Testis (tissue), 3 donors: ENCODE data around the gene NUDT1. TPM values are rescaled to one million over a fixed set of nuclear protein-coding genes. Genes with fewer than 3 reads are reported as not detected.
A peak's percentile ranks its signal among the peaks of the same experiment; 100 is the strongest.

Experiments
- DNase-seq: peaks from one replicate; pipeline ENCODE4 v3.0.0-alpha.2; 2019
- H3K27ac ChIP-seq, 2 donors: fragments of 200-600 bp; sonication (generic); one replicate each; pipeline ENCODE4 v1.5.1; 2019
- H3K27me3 ChIP-seq: fragments of 200-600 bp; sonication (generic); one replicate; pipeline ENCODE4 v1.5.1; 2019
- H3K36me3 ChIP-seq: fragments of 200-600 bp; sonication (generic); one replicate; pipeline ENCODE4 v1.5.1; 2017; ENCODE audit warnings: low read depth; ENCODE audit errors: missing control alignments
- H3K4me1 ChIP-seq: fragments of 200-600 bp; sonication (generic); one replicate; pipeline ENCODE4 v1.5.1; 2019
- H3K4me3 ChIP-seq, 2 donors: fragments of 200-600 bp; sonication (generic); one replicate each; pipeline ENCODE4 v1.5.1; 2017 to 2019
- H3K9me3 ChIP-seq: fragments of 200-600 bp; sonication (generic); one replicate; pipeline ENCODE4 v1.5.1; 2017
- CTCF ChIP-seq, 3 experiments: fragments of 450-650 bp in 2 of 3; fragments of 200-600 bp in 1 of 3; sonication (generic) in 1 of 3; IDR thresholded peaks; one replicate each; pipeline ENCODE4 v1.5.1; 2016 to 2019; ENCODE audit warnings: antibody characterized with exemption in 3 of 3, mild to moderate bottlenecking in 2 of 3, moderate library complexity in 1 of 3
- POLR2A ChIP-seq: fragments of 450-650 bp; IDR thresholded peaks from one replicate; pipeline ENCODE4 v1.6.1; 2017; ENCODE audit warnings: antibody characterized with exemption, mild to moderate bottlenecking, moderate library complexity
- WGBS, 2 donors: methylation state at CpG; one replicate each; pipeline ENCODE4 v1.1.5; 2018; 5-methylcytosine and 5-hydroxymethylcytosine counted together
- intact Hi-C: fragments of 100-400 bp; cut with DNase I; formaldehyde crosslinking; loops from one replicate; pipeline ENCODE4 v1.15.1; 2023; ENCODE audit warnings: low total_unique reads
- polyA plus RNA-seq: library from polyadenylated mRNA; stranded (reverse); fragments of 350-450 nt; fragmentation: Illumina TruSeq; extraction: RNeasy Lipid Tissue Mini Kit (QIAGEN cat#74804); gene quantifications from one replicate; pipeline ENCODE4 v1.2.3, GENCODE V29; 2014; ENCODE audit warnings: low read depth, low replicate concordance; ENCODE audit not compliant: insufficient read depth
- total RNA-seq, 2 donors: library from RNA; depleted of rRNA; stranded (reverse); fragments of >200 nt; gene quantifications; one replicate each; pipeline ENCODE4 v1.2.3, GENCODE V29; 2016

NUDT1 gene
- total and polyA plus RNA-seq, 3 donors from 2014 or later, result 27.5 to 68.0 (median 39.4) TPM

- H3K27ac ChIP-seq, result no peak overlapping the region
- WGBS, 2 donors, result 72 to 83% methylated on average over 29 to 44 of the region's 44 CpGs
- no peaks in the 10 kb centered on the region for H3K36me3 ChIP-seq
- no peaks in the 10 kb centered on the region for H3K9me3 ChIP-seq
- intact Hi-C loops, result loop anchor here (10.0 kb wide), 1 partner anchor 88 kb away; no protein-coding TSS in a partner anchor
- H3K4me3 ChIP-seq, result peak overlapping the region in 1 of 2 donors; percentile 35
- TF ChIP-seq POLR2A (no peak), CTCF (IDR thresholded peaks at IDR 0.05) (no peak)
- peak; percentile 46 for DNase-seq
- no peaks in the 10 kb centered on the region for H3K4me1 ChIP-seq
- no peaks in the 10 kb centered on the region for H3K27me3 ChIP-seq
These were observed 14.4 kb downstream of the NUDT1 start for GRCh38 chr7:2256306-2257045.

DNA sequence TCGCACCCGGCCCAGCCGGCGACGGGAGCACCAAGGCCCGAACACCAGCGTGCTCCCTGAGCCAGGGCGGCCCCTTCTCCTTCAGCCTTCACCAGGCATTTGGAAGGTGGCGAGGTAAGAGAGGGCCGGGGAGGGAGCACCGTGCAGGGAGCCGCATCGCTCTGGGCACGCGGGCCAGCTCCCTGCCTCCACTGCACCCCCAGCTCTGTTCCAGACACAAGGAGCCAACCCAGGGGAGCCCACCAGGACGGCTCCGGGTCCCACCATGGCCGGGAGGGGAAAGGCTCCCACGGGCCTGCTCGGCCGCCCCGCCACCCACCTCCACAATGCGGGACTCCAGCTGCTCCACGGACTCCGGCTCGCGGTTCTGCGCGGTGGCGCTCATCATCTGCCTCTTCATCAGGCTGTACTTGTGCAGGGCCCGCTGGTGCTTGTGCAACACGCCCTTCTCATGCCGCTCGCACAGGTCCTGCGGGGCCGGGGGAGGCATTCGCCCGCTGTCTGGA is 15.1 kb downstream of the NUDT1 start:
- Histone ChIP-seq H3K27ac (no peak overlapping the region), H3K4me3 (peak overlapping the region in 1 of 2 donors; percentile 35), H3K36me3 (no peaks in the 10 kb centered on the region), H3K27me3 (no peaks in the 10 kb centered on the region), H3K9me3 (no peaks in the 10 kb centered on the region), H3K4me1 (no peaks in the 10 kb centered on the region)
- intact Hi-C loops, result loop anchor here (10.0 kb wide), 1 partner anchor 88 kb away; no protein-coding TSS in a partner anchor
- no peak for DNase-seq
- 64 to 76% methylated on average over 3 to 36 of the region's 38 CpGs for WGBS, 2 donors
- TF ChIP-seq POLR2A (no peak), CTCF (IDR thresholded peaks at IDR 0.05) (no peak)

DNA sequence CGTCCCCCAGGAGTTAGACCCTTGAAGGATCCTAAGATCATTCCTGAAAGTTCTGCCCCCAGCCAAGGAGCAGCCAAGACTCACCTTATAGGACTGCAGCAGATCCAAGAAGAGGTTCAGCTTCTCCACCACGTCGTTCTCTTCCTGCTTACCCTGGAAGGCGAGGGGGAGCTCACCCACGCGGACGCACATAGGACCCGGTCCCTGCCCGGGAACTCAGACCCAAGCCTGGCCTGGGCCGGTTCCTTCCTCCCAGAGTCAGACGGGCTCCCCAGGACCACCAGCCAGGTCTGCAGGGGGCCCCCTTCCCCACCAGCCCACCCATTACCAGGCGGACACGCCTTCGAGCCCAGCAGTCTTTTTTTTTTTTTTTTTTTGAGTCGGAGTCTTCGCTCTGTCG is 15.6 kb downstream of the NUDT1 start:
- Histone ChIP-seq H3K4me1 (no peaks in the 10 kb centered on the region), H3K27ac (no peak overlapping the region), H3K4me3 (peak overlapping the region in 1 of 2 donors; percentile 35), H3K9me3 (no peaks in the 10 kb centered on the region), H3K27me3 (no peaks in the 10 kb centered on the region), H3K36me3 (no peaks in the 10 kb centered on the region)
- 53 to 83% methylated on average over 16 to 17 of the region's 17 CpGs for WGBS, 2 donors
- no peak for DNase-seq
- TF ChIP-seq CTCF (IDR thresholded peaks at IDR 0.05), result no peak
- no peak for TF ChIP-seq POLR2A
- intact Hi-C loops, result loop anchor here (10.0 kb wide), 1 partner anchor 87 kb away; no protein-coding TSS in a partner anchor

GRCh38 chr7:2258661-2259365 is 16.8 kb downstream of the NUDT1 start:
- Histone ChIP-seq H3K27me3 (no peaks in the 10 kb centered on the region), H3K36me3 (no peaks in the 10 kb centered on the region), H3K4me3 (no peak overlapping the region), H3K4me1 (no peaks in the 10 kb centered on the region), H3K27ac (no peak overlapping the region), H3K9me3 (no peaks in the 10 kb centered on the region)
- intact Hi-C loops, result loop anchor here (10.0 kb wide), 1 partner anchor 86 kb away; no protein-coding TSS in a partner anchor
- TF ChIP-seq POLR2A (no peak), CTCF (IDR thresholded peaks at IDR 0.05) (no peak)
- no peak for DNase-seq
- WGBS, 2 donors, result 75 to 88% methylated on average over 22 to 32 of the region's 34 CpGs
